GM19099 (cell line): ENCODE results near the gene HOXD12.

ENCODE experiments used
- POLR2A ChIP-seq: IDR thresholded peaks from 3 replicates; pipeline ENCODE4 v1.6.1; 2011; ENCODE audit warnings: low read depth; ENCODE audit not compliant: insufficient read length; ENCODE audit errors: extremely low read depth

HOXD12 gene

GRCh38 chr2:176147210-176147799, 47.7 kb downstream of the HOXD12 start:
- TF ChIP-seq POLR2A = no peak

- no peak for TF ChIP-seq POLR2A
Observed at GRCh38 chr2:176147800-176148496, 48.4 kb downstream of the HOXD12 start.

GRCh38 chr2:176148751-176149421, 49.3 kb downstream of the HOXD12 start:
- no peak for TF ChIP-seq POLR2A

GRCh38 chr2:176149481-176149938, 49.9 kb downstream of the HOXD12 start:
- no peak for TF ChIP-seq POLR2A

GRCh38 chr2:176149939-176150583, 50.5 kb downstream of the HOXD12 start:
- TF ChIP-seq POLR2A = no peak

GRCh38 chr2:176150584-176151441, 51.2 kb downstream of the HOXD12 start:
- no peak for TF ChIP-seq POLR2A

GRCh38 chr2:176151442-176152287, 52.1 kb downstream of the HOXD12 start, which contains the start of gene HOXD4:
TSS of gene HOXD4 (plus strand) at chr2:176151550. CDS start at chr2:176151634, 84 bp downstream.
- TF ChIP-seq POLR2A = no peak
